Bronchial epithelial cell (primary cell): ENCODE data around the gene ENDOV. TPM values are rescaled to one million over a fixed set of nuclear protein-coding genes. Genes with fewer than 3 reads are reported as not detected.

Experiments
- DNase-seq: peaks from one replicate; pipeline ENCODE4 v3.0.0-alpha.2; 2010; ENCODE audit warnings: low read depth
- FAIRE-seq: peaks from 2 replicates; lab custom pipeline; 2011; peaks lifted over from hg19 to GRCh38; lab: Jason Lieb, UNC
- H3K27me3 ChIP-seq: 2 replicates; pipeline ENCODE4 v1.5.1; 2011; ENCODE audit warnings: low read length; ENCODE audit not compliant: control insufficient read depth, insufficient read depth
- H3K36me3 ChIP-seq: 2 replicates; pipeline ENCODE4 v1.5.1; 2011; ENCODE audit warnings: low read length; ENCODE audit not compliant: control insufficient read depth, insufficient read depth
- H3K4me3 ChIP-seq: 2 replicates; pipeline ENCODE4 v1.5.1; 2011; ENCODE audit warnings: mild to moderate bottlenecking, low read depth, low read length, control low read depth
- total RNA-seq: library from RNA; depleted of rRNA; stranded (reverse); fragments of >200 nt; gene quantifications from 2 replicates; pipeline ENCODE4 v1.2.1, GENCODE V29; 2014
- TF ChIP-seq, protein P1 (sequence below): IDR thresholded peaks from 2 replicates; pipeline ENCODE4 v1.5.1; 2011; ENCODE audit warnings: mild to moderate bottlenecking, moderate library complexity, low read length, control low read depth, inconsistent platforms; ENCODE audit not compliant: insufficient read depth, severe bottlenecking

ENDOV gene
- total RNA-seq, 1 donor from 2014 or later: 19.5 TPM

DNA sequence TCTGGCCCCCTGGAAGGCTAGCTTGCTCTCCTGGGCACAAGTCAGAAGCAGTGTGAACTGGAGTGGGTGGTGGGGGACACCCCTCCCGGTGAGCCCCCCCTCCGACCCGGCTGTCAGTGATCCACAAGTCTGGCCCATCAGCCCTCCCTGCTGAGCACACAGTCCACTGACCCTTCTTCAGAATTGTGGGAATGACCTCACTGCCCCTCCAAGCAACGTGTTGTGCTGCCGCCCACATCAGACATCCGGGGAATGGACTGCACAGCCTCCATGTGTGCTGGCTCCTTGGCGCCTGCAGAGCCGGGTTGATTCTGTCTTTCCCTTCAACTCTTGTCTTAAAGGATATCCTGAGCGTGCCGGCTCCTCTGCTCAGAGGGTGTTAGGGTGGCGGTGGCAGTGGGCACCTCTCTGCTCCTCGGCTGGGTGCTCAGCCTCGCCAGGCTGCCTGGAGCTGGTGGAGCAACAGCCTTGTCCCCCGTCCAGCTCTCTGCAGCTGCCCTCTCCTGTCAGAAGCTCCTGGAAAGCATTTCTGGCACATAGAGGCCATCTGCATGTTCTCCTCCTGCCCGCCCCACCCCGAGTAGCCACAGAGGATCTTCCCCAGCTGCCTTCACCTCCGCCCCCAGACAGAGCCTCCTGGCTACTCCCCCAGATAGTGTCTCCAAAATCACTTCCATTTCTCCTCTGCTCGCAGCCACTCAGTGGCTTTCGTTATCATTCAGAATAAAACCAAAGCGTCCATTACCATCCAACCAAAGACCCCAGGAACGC is 41.7 kb downstream of the ENDOV start:
- no peak for DNase-seq
- TF ChIP-seq, protein P1, sequence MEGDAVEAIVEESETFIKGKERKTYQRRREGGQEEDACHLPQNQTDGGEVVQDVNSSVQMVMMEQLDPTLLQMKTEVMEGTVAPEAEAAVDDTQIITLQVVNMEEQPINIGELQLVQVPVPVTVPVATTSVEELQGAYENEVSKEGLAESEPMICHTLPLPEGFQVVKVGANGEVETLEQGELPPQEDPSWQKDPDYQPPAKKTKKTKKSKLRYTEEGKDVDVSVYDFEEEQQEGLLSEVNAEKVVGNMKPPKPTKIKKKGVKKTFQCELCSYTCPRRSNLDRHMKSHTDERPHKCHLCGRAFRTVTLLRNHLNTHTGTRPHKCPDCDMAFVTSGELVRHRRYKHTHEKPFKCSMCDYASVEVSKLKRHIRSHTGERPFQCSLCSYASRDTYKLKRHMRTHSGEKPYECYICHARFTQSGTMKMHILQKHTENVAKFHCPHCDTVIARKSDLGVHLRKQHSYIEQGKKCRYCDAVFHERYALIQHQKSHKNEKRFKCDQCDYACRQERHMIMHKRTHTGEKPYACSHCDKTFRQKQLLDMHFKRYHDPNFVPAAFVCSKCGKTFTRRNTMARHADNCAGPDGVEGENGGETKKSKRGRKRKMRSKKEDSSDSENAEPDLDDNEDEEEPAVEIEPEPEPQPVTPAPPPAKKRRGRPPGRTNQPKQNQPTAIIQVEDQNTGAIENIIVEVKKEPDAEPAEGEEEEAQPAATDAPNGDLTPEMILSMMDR: no peak
- FAIRE-seq: no peak
- peaks cover 2% of the 10 kb centered on the region for H3K27me3 ChIP-seq
- H3K4me3 ChIP-seq: no peak overlapping the region
- no peaks in the 10 kb centered on the region for H3K36me3 ChIP-seq

DNA sequence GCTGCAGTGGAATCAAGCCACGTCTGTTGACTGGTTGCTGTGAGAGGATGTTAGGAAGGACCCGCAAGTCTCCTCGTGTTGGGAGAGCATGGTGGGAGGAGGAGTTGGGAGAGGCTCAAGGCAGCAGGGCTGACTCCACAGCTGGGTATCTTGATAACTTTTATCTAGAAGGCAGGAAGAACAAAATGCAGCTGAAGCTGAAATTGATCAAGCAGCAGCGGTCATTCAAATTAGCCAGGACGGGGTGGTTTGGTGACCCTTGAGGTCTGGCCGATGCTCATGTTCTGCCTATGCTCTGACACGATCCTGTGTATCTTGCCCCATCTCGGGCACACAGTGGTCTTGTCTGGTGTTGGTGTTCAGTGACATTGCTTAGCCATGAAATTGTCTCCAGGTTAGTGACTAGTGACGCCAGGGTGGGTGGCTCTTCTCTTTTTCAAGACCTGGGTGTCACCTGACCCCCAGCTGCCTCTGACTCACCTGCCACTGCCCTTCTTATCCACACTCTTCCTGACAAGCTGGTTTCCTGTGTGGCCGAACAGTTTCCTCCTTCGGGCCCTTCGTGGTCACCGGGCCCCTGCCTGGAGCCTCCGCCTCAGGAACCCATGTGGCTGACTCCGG is 42.4 kb downstream of the ENDOV start:
- DNase-seq (no peak), FAIRE-seq (no peak)
- no peak overlapping the region for H3K4me3 ChIP-seq
- H3K27me3 ChIP-seq: peaks cover 2% of the 10 kb centered on the region
- TF ChIP-seq, protein P1: no peak
- no peaks in the 10 kb centered on the region for H3K36me3 ChIP-seq

DNA sequence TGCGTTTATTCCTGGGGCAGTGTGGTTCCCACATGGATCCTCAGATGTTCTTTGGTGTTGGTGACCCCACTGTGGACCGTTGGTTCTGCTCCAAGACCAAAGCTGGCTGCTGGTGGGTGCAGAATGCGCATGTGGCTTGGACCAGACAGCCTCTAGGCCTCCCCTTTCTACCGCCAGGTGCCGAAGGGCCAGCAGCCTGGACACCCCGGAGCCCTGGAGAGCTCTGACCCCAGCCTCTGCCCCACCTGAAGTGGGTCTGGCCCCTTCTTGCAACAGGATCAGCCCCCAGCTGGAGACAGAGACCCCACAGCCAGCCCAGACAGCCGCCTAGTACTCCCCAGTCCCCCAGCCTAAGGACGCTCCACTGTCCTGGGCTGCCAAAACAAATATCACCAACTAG is 43.0 kb downstream of the ENDOV start:
- TF ChIP-seq, protein P1: no peak
- FAIRE-seq (no peak), DNase-seq (no peak)
- no peaks in the 10 kb centered on the region for H3K36me3 ChIP-seq
- H3K27me3 ChIP-seq: peaks cover 3% of the 10 kb centered on the region
- no peak overlapping the region for H3K4me3 ChIP-seq

DNA sequence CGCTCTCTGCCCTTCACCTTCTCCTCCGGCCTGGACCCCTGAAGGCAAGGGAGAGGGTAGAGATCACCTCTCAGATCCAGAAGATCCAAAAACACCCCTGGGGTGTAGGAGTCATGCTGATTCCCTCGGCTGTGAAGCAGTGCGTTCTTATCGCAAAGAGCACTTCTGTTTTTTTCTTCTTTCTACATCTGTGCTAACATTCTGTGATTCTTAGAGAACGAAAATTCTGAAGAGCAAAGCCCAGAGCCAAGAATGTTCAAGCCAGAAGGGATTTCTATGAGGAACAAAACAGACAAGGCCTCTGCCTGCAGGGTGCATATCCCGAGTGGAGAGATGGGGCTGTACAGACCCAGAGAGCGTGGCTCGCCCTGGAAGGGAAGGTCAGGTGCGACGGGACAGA is 44.3 kb downstream of the ENDOV start:
- no peaks in the 10 kb centered on the region for H3K36me3 ChIP-seq
- peaks cover 6% of the 10 kb centered on the region for H3K27me3 ChIP-seq
- no peak overlapping the region for H3K4me3 ChIP-seq
- FAIRE-seq (no peak), DNase-seq (no peak)
- TF ChIP-seq, protein P1: no peak

DNA sequence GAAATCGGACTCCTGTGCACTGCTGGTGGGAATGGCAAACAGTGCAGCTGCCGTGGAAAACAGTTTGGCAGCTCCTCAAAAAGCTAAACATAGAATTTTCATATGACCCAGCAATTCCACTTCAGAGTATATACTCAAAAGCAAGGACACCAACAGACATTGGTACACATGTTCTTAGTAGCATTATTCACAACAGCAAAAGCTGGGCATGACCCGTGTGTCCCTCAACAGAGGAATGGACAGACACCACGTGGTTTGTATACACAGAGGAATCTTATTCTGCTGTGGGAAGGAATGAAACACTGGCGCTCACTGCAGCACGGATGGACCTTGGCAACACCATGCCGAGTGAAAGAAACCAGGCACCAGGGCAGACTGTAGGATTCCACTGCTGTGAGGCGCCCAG is 45.5 kb downstream of the ENDOV start:
- no peak overlapping the region for H3K4me3 ChIP-seq
- no peak for DNase-seq
- TF ChIP-seq, protein P1: no peak
- H3K27me3 ChIP-seq: peaks cover 6% of the 10 kb centered on the region
- H3K36me3 ChIP-seq: no peaks in the 10 kb centered on the region
- FAIRE-seq: no peak
